ENCODE measurements around the gene ACTL6B. TPM values are rescaled to one million over a fixed set of nuclear protein-coding genes. Genes with fewer than 3 reads are reported as not detected.
A peak's percentile ranks its signal among the peaks of the same experiment; 100 is the strongest.

ACTL6B gene
- total and polyA plus RNA-seq, 9 of the 15 experiments (the other 6 are each of a cell fraction or from before 2014, with no cell fraction given) = not detected

DNA sequence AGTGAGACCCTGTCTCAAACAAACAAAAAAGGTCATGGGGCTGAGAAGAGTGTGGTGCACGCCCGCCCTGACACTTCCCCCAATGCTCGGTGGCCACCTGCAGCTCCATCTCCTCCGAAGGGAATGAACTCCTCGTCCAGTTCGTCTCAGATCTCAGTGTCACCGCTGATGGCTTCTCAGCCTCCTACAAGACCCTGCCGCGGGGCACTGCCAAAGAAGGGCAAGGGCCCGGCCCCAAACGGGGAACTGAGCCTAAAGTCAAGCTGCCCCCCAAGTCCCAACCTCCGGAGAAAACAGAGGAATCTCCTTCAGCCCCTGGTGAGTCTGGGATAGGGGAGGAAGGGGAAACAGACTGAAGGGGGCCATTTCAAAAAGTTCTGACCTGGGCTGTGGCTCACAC lies 49.9 kb downstream of the ACTL6B start:
- Histone ChIP-seq H3K4me1 (replicated peaks in 1 of 2; ENCODE audit: control insufficient read depth in 2 of 2, insufficient read depth in 2 of 2, low read length in 2 of 2) (peaks cover 36 to 58% of the 10 kb centered on the region in 2 experiments), H3K79me2 (ENCODE audit: control insufficient read depth, insufficient read depth, low read length) (peaks cover 5% of the 10 kb centered on the region; the same call in 1 of the 3 replicates), H4K20me1 (replicated peaks; ENCODE audit: control insufficient read depth, insufficient read depth, low read length) (no peaks in the 10 kb centered on the region), H3K4me2 (ENCODE audit: insufficient read depth, low read length) (no peak overlapping the region), H3K9ac (ENCODE audit: insufficient read depth in 1 of 2, low read depth in 2 of 2, low read length in 2 of 2) (peak overlapping the region in 1 of 2 experiments; percentile 90; a peak in 2 of 4 replicates), H3K27me3 (ENCODE audit: control insufficient read depth in 2 of 2, insufficient read depth in 2 of 2, low read length in 2 of 2) (no peaks in the 10 kb centered on the region), H3K36me3 (ENCODE audit: control insufficient read depth, insufficient read depth, low read length) (no peaks in the 10 kb centered on the region), H3K9me3 (replicated peaks; ENCODE audit: control insufficient read depth, insufficient read depth, low read depth, low read length) (no peaks in the 10 kb centered on the region), H3K4me3 (no peak overlapping the region), H3K27ac (ENCODE audit: extremely low read depth, low read depth, low read length) (no peak overlapping the region), H2AFZ (ENCODE audit: low read depth, low read length) (no peak overlapping the region; the same call in 1 of the 2 replicates), H3K9me1 (ENCODE audit: control insufficient read depth, insufficient read depth, low read length) (peaks cover 5% of the 10 kb centered on the region)
- ATAC-seq (no peak), FAIRE-seq (no peak), DNase-seq (ENCODE audit: extremely low read depth in 1 of 4, low spot score in 3 of 4) (no peak)
- POLR2A ChIA-PET = interaction anchor here (0.6 to 1.6 kb wide), 2 partner anchors 10 to 20 kb away, joined by 3 to 8 read pairs; partner anchors contain the start of genes FBXO24 and LRCH4
- 84% methylated on average over 12 of the region's 12 CpGs for WGBS (ENCODE audit: insufficient coverage, low coverage, missing lambda C conversion rate)
- no TSS peak for BruUV-seq (replicated peaks)
- in situ Hi-C loops (cut with MboI) = no loop called here
- CTCF ChIA-PET (ENCODE audit: low intra/inter-chr PET ratio) = interaction anchor here (1.0 kb wide), 2 partner anchors 47 to 85 kb away, joined by 3 to 4 read pairs; no protein-coding TSS in a partner anchor
- intact Hi-C loops (cut with micrococcal nuclease) = no loop called here
- TF ChIP-seq, protein P1, sequence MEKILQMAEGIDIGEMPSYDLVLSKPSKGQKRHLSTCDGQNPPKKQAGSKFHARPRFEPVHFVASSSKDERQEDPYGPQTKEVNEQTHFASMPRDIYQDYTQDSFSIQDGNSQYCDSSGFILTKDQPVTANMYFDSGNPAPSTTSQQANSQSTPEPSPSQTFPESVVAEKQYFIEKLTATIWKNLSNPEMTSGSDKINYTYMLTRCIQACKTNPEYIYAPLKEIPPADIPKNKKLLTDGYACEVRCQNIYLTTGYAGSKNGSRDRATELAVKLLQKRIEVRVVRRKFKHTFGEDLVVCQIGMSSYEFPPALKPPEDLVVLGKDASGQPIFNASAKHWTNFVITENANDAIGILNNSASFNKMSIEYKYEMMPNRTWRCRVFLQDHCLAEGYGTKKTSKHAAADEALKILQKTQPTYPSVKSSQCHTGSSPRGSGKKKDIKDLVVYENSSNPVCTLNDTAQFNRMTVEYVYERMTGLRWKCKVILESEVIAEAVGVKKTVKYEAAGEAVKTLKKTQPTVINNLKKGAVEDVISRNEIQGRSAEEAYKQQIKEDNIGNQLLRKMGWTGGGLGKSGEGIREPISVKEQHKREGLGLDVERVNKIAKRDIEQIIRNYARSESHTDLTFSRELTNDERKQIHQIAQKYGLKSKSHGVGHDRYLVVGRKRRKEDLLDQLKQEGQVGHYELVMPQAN (IDR thresholded peaks at IDR 0.05; ENCODE audit: borderline replicate concordance) = no peak
- TF ChIP-seq, protein P2, sequence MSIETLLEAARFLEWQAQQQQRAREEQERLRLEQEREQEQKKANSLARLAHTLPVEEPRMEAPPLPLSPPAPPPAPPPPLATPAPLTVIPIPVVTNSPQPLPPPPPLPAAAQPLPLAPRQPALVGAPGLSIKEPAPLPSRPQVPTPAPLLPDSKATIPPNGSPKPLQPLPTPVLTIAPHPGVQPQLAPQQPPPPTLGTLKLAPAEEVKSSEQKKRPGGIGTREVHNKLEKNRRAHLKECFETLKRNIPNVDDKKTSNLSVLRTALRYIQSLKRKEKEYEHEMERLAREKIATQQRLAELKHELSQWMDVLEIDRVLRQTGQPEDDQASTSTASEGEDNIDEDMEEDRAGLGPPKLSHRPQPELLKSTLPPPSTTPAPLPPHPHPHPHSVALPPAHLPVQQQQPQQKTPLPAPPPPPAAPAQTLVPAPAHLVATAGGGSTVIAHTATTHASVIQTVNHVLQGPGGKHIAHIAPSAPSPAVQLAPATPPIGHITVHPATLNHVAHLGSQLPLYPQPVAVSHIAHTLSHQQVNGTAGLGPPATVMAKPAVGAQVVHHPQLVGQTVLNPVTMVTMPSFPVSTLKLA (conservative IDR thresholded peaks at IDR 0.05) = no peak
- TF ChIP-seq, protein P3, sequence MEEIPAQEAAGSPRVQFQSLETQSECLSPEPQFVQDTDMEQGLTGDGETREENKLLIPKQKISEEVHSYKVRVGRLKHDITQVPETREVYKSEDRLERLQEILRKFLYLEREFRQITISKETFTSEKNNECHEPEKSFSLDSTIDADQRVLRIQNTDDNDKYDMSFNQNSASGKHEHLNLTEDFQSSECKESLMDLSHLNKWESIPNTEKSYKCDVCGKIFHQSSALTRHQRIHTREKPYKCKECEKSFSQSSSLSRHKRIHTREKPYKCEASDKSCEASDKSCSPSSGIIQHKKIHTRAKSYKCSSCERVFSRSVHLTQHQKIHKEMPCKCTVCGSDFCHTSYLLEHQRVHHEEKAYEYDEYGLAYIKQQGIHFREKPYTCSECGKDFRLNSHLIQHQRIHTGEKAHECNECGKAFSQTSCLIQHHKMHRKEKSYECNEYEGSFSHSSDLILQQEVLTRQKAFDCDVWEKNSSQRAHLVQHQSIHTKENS (CRISPR knock-in tag; IDR thresholded peaks at IDR 0.05) = no peak
- TF ChIP-seq, protein P4, sequence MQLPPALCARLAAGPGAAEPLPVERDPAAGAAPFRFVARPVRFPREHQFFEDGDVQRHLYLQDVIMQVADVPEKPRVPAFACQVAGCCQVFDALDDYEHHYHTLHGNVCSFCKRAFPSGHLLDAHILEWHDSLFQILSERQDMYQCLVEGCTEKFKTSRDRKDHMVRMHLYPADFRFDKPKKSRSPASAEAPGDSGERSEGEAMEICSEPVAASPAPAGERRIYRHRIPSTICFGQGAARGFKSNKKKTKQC (CRISPR knock-in tag; IDR thresholded peaks at IDR 0.05) = no peak
- no peak for TF ChIP-seq NFIC (IDR thresholded peaks at IDR 0.05)
- TF ChIP-seq KAT7 (CRISPR knock-in tag; IDR thresholded peaks at IDR 0.05; ENCODE audit: borderline replicate concordance) = no peak
- TF ChIP-seq, protein P5, sequence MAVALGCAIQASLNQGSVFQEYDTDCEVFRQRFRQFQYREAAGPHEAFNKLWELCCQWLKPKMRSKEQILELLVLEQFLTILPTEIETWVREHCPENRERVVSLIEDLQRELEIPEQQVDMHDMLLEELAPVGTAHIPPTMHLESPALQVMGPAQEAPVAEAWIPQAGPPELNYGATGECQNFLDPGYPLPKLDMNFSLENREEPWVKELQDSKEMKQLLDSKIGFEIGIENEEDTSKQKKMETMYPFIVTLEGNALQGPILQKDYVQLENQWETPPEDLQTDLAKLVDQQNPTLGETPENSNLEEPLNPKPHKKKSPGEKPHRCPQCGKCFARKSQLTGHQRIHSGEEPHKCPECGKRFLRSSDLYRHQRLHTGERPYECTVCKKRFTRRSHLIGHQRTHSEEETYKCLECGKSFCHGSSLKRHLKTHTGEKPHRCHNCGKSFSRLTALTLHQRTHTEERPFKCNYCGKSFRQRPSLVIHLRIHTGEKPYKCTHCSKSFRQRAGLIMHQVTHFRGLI (CRISPR knock-in tag; IDR thresholded peaks at IDR 0.05) = no peak
- TF ChIP-seq, protein P6, sequence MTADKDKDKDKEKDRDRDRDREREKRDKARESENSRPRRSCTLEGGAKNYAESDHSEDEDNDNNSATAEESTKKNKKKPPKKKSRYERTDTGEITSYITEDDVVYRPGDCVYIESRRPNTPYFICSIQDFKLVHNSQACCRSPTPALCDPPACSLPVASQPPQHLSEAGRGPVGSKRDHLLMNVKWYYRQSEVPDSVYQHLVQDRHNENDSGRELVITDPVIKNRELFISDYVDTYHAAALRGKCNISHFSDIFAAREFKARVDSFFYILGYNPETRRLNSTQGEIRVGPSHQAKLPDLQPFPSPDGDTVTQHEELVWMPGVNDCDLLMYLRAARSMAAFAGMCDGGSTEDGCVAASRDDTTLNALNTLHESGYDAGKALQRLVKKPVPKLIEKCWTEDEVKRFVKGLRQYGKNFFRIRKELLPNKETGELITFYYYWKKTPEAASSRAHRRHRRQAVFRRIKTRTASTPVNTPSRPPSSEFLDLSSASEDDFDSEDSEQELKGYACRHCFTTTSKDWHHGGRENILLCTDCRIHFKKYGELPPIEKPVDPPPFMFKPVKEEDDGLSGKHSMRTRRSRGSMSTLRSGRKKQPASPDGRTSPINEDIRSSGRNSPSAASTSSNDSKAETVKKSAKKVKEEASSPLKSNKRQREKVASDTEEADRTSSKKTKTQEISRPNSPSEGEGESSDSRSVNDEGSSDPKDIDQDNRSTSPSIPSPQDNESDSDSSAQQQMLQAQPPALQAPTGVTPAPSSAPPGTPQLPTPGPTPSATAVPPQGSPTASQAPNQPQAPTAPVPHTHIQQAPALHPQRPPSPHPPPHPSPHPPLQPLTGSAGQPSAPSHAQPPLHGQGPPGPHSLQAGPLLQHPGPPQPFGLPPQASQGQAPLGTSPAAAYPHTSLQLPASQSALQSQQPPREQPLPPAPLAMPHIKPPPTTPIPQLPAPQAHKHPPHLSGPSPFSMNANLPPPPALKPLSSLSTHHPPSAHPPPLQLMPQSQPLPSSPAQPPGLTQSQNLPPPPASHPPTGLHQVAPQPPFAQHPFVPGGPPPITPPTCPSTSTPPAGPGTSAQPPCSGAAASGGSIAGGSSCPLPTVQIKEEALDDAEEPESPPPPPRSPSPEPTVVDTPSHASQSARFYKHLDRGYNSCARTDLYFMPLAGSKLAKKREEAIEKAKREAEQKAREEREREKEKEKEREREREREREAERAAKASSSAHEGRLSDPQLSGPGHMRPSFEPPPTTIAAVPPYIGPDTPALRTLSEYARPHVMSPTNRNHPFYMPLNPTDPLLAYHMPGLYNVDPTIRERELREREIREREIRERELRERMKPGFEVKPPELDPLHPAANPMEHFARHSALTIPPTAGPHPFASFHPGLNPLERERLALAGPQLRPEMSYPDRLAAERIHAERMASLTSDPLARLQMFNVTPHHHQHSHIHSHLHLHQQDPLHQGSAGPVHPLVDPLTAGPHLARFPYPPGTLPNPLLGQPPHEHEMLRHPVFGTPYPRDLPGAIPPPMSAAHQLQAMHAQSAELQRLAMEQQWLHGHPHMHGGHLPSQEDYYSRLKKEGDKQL (CRISPR knock-in tag; IDR thresholded peaks at IDR 0.05; ENCODE audit: borderline replicate concordance) = no peak

Measured in K562 (cell line).